ENCODE measurements around the gene TARBP2. TPM values are rescaled to one million over a fixed set of nuclear protein-coding genes. Genes with fewer than 3 reads are reported as not detected.

Gene TARBP2
- polyA plus RNA-seq, 1 experiment = 44.9 TPM

Small RNAs within 50 kb of the gene (small RNA-seq; reads per million reads assigned to genes)
- 0.63 reads per million for gene AC023509.3 (ENCODE audit: insufficient read length, low read depth, low replicate concordance)

Other genes with a start within 250 kb of the TARBP2 start
- gene ESPL1, start 233.0 kb upstream of the TARBP2 start, polyA plus RNA-seq (2011; rRNA removed) = 3.0 and 7.3 TPM in 2 replicates
- 965 and 1,130 TPM in 2 replicates for gene PFDN5, start 205.7 kb upstream of the TARBP2 start, polyA plus RNA-seq (2011; rRNA removed)
- gene MYG1, start 201.6 kb upstream of the TARBP2 start, polyA plus RNA-seq (2011; rRNA removed) = 49.7 and 78.3 TPM in 2 replicates
- 53.3 and 84.3 TPM in 2 replicates for gene AAAS, start 179.7 kb upstream of the TARBP2 start, polyA plus RNA-seq (2011; rRNA removed)
- not detected in 2 replicates for gene SP7, start 164.9 kb upstream of the TARBP2 start, polyA plus RNA-seq (2011; rRNA removed)
- 44.4 and 58.2 TPM in 2 replicates for gene SP1, start 121.1 kb upstream of the TARBP2 start, polyA plus RNA-seq (2011; rRNA removed)
- gene AMHR2, start 77.4 kb upstream of the TARBP2 start, polyA plus RNA-seq (2011; rRNA removed) = not detected in 2 replicates
- gene PRR13, start 59.5 kb upstream of the TARBP2 start, polyA plus RNA-seq (2011; rRNA removed) = 66.4 and 73.2 TPM in 2 replicates
- gene PCBP2, start 49.2 kb upstream of the TARBP2 start, polyA plus RNA-seq (2011; rRNA removed) = 267 and 268 TPM in 2 replicates
- gene MAP3K12, start 1.8 kb upstream of the TARBP2 start, polyA plus RNA-seq (2011; rRNA removed) = 43.9 and 61.2 TPM in 2 replicates
- not detected in 2 replicates for gene NPFF, start 6.2 kb downstream of the TARBP2 start, polyA plus RNA-seq (2011; rRNA removed)
- 21.8 and 22.9 TPM in 2 replicates for gene ATF7, start 125.1 kb downstream of the TARBP2 start, polyA plus RNA-seq (2011; rRNA removed)
- 356 and 381 TPM in 2 replicates for gene ATP5MC2, start 174.8 kb downstream of the TARBP2 start, polyA plus RNA-seq (2011; rRNA removed)
- gene CALCOCO1, start 226.2 kb downstream of the TARBP2 start, polyA plus RNA-seq (2011; rRNA removed) = 170 and 206 TPM in 2 replicates